ENCODE measurements around the gene IL9. TPM values are rescaled to one million over a fixed set of nuclear protein-coding genes. Genes with fewer than 3 reads are reported as not detected.

Gene IL9
- total RNA-seq, 1 donor from 2014 or later = not detected

- no peak for TF ChIP-seq CTCF (conservative IDR thresholded peaks at IDR 0.05)
- Mint-ChIP-seq H3K27ac (ENCODE audit: unreplicated experiment) (no peak overlapping the region), H3K27me3 (ENCODE audit: low read depth) (peaks cover 40% of the 10 kb centered on the region), H3K36me3 (ENCODE audit: low read depth) (no peaks in the 10 kb centered on the region), H3K9me3 (no peaks in the 10 kb centered on the region), H3K4me3 (no peak overlapping the region), H3K4me1 (no peaks in the 10 kb centered on the region)
- no peak for DNase-seq (ENCODE audit: low read depth, low spot score)
Observed at GRCh38 chr5:135876146-135876545, 19.5 kb downstream of the IL9 start.

- no peak for TF ChIP-seq CTCF (conservative IDR thresholded peaks at IDR 0.05)
- no peak for DNase-seq (ENCODE audit: low read depth, low spot score)
- Mint-ChIP-seq H3K4me1 (no peaks in the 10 kb centered on the region), H3K4me3 (no peak overlapping the region), H3K9me3 (no peaks in the 10 kb centered on the region), H3K36me3 (ENCODE audit: low read depth) (no peaks in the 10 kb centered on the region), H3K27me3 (ENCODE audit: low read depth) (peaks cover 35% of the 10 kb centered on the region), H3K27ac (ENCODE audit: unreplicated experiment) (no peak overlapping the region)
Observed at GRCh38 chr5:135875567-135875966, 20.1 kb downstream of the IL9 start.

- TF ChIP-seq CTCF (conservative IDR thresholded peaks at IDR 0.05) = no peak
- no peak for DNase-seq (ENCODE audit: low read depth, low spot score)
- H3K9me3 Mint-ChIP-seq = no peaks in the 10 kb centered on the region
Observed at GRCh38 chr5:135874461-135874860, 21.2 kb downstream of the IL9 start.

GRCh38 chr5:135873831-135874230 lies 21.8 kb downstream of the IL9 start:
- no peaks in the 10 kb centered on the region for H3K4me1 Mint-ChIP-seq

More at GRCh38 chr5:135874461-135874860, 21.2 kb downstream of the IL9 start:
- Mint-ChIP-seq H3K4me3 (no peak overlapping the region), H3K27me3 (ENCODE audit: low read depth) (peaks cover 40% of the 10 kb centered on the region), H3K36me3 (ENCODE audit: low read depth) (no peaks in the 10 kb centered on the region), H3K4me1 (no peaks in the 10 kb centered on the region), H3K27ac (ENCODE audit: unreplicated experiment) (no peak overlapping the region)

GRCh38 chr5:135871268-135871915 lies 24.2 kb downstream of the IL9 start:
- H3K9me3 Mint-ChIP-seq = no peaks in the 10 kb centered on the region
- H3K27me3 Mint-ChIP-seq (ENCODE audit: low read depth) = peaks cover 45% of the 10 kb centered on the region
- DNase-seq (ENCODE audit: low read depth, low spot score) = no peak
- H3K4me1 Mint-ChIP-seq = peaks cover under 1% of the 10 kb centered on the region
- no peak for TF ChIP-seq CTCF (conservative IDR thresholded peaks at IDR 0.05)
- H3K36me3 Mint-ChIP-seq (ENCODE audit: low read depth) = no peaks in the 10 kb centered on the region
- no peak overlapping the region for H3K27ac Mint-ChIP-seq (ENCODE audit: unreplicated experiment)
- no peak overlapping the region for H3K4me3 Mint-ChIP-seq

More at GRCh38 chr5:135873831-135874230, 21.8 kb downstream of the IL9 start:
- Mint-ChIP-seq H3K27me3 (ENCODE audit: low read depth) (peaks cover 39% of the 10 kb centered on the region), H3K9me3 (no peaks in the 10 kb centered on the region), H3K36me3 (ENCODE audit: low read depth) (no peaks in the 10 kb centered on the region), H3K4me3 (no peak overlapping the region), H3K27ac (ENCODE audit: unreplicated experiment) (no peak overlapping the region)
- DNase-seq (ENCODE audit: low read depth, low spot score) = no peak
- no peak for TF ChIP-seq CTCF (conservative IDR thresholded peaks at IDR 0.05)

All from neural crest cell (in vitro differentiated cells).